Measurements from ENCODE around the gene DNASE1L2.
"Not testable (repeated sequence)": the region's sequence is repeated elsewhere in the genome, so short reads cannot be mapped to it uniquely, and the experiment has no call there.

Gene DNASE1L2

DNA sequence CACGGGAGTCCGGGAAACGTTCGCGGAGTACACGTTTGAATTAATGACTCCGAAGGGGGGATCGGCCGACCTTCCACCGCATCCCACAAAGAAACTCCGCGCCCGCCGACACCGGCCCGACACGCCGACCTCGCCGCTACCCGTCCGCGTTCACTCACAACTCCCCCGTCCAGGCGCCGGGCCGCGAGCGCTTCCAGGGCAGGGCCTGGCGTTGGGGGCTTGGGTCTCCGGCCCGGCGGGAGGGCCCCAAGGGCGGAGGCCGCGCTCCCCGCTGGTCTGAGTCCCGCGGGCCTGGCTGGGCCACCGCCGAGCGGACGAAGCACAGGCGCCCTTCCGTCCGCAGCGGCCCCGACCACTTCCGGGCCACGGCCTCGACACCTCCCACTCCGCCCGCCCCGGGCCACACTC lies 31.3 kb downstream of the DNASE1L2 start:
- DNase-seq (ENCODE audit: low read depth in 1 of 2, low spot score in 1 of 2): not testable (repeated sequence)

DNA sequence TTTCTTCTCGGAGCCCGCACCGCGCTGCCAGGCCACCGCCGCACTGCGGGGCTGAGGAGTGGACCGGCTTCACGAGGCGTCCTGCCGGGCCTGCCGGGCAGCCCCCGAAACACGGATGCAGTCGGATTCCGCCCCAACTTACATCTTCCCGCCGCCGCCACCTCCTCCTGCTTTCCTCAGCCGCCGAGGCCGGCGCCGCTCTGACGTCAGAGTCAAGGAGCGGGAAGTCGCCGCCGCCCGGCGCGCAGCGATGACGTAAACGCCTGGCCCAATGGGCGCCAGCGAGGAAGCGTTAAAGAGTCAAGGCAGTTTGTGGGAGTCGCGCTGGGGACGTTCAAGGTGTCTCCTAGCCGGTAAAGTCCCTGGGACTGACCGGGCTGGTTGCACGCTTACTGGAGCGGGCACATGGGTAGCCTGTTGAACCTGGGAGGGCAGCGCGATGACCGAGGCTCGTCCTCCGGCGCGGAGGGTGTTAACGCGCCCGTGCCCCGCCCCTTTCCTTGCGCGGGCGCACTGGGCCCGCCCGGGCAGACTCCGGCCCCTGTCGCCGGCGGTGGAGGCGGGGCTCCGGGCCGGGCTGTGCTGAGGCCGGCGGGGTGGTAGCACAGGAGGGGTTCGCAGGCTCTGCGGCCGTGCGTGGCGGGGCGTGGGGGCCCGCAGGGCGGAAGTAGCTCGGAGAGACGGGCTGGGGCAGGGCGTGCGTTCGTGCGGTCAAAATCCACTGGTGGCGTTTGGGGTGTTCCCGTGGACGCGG lies 31.8 kb downstream of the DNASE1L2 start, which contains the start of gene RNPS1:
Gene RNPS1, minus strand, starts transcription at position 214 of the 754 bp plus-strand sequence. CDS start 3,483 bp downstream, outside the sequence.
- DNase-seq (ENCODE audit: low read depth in 1 of 2, low spot score in 1 of 2): peak; percentile 95

DNA sequence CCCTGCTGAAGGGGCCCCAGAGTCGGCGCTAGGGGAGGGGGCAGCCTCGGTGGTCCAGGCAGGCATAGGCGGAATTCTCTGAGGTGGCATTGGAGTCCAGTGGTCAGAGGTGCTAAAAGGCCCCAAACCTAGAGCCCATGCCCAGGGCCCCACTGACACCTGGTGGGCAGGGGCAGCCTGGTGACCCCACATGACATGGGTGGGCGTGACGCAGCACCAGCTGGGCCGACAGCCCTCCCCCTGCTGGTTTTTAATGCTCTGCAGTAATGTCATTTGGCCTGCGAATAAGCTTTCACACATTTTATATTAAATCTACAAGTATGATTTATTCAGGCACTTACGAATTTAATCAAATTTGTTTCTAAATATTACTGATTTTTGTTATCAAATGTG lies 33.8 kb downstream of the DNASE1L2 start:
- DNase-seq (ENCODE audit: low read depth in 1 of 2, low spot score in 1 of 2): no peak

DNA sequence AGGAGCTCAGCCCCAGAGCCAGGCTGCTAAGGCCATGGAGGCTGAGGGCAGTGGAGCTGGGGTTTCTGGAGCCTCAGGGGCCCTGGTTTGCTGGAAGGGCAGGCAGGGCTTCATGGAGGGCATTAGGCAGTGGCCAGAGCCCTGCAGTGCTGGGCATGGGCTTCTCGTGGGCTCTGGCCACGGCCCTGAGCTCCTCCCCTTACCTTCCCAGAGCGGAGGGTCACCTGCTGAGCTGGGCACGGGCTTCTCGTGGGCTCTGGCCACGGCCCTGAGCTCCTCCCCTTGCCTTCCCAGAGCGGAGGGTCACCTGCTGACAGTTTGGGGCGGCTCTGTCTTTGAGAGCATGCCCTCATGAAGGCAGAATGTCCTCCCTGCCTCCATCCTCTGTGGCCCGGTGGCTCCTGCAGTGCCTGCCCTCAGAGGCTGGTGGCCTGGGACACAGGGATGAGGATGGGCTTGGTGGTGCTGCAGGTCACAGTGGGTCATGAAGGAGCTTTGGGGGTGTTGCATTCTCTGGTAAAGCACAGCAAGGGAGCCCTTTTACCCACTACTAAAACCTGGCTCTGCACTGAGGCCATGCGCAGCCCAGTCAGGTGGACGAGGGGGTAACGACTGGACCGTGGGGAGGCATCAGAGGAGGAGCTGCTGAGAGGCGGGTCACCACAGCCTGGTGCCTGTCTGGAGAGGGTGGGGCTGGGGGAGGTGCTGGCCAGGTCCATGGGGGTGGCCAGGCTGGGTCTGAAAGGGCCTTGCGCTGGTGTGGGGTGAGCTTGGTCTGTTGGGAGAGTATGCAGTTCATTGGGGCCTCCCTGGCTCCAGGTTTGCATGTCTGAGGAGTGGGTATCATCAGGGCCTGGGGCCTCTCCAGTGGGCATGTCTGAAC lies 34.6 kb downstream of the DNASE1L2 start:
- DNase-seq (ENCODE audit: low read depth in 1 of 2, low spot score in 1 of 2): no peak

DNA sequence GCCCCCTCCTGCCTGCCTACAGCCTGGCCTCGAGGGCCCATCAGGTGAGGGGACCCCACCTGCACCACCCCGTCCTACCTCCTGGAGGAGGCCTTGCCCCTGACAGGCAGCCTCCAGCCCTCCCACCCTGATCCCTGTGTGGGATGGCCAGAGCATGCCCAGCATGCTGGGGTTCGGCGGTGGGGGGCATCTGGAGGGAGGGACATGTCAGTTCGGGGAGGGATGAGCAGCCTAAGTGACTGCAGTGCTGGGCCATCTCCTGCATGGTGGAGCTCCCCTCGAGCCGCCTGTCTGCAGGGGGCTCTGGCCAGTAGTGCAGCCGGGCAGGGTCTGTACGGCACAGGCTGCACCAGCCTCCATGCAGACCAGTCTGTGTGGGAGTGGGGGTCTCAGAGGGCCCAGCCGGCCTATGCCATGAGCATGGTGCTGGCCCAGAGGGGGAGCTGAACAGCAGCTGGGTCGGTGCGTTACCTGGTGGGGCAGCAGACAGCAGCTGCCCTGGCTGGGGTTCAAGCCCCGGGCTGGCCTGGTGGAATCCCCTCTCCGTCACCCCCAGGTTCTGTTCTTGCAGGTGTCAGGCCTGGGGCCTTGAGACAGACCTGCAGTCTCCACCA lies 35.7 kb downstream of the DNASE1L2 start:
- no peak for DNase-seq (ENCODE audit: low read depth in 1 of 2, low spot score in 1 of 2)

DNA sequence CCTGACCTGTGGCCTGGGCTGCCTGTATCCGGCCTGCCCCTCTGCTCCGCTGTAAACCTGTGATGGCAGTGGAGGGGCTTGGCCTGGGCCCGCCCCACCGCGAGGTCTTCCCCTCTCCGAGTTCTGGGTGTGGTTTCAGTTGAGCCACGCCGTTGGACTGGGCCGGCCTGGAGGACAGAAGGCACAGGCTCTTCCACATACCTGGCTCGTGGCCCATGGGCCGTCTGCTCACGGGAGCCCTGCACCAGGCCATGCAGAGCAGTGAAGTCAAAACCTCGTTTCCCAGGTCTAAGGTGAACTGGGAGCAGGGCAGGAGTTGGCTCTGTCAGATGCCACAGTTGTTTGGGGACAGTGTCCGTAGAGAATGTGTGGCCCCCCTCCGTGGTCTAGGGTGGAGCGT lies 37.2 kb downstream of the DNASE1L2 start:
- no peak for DNase-seq (ENCODE audit: low read depth in 1 of 2, low spot score in 1 of 2)

DNA sequence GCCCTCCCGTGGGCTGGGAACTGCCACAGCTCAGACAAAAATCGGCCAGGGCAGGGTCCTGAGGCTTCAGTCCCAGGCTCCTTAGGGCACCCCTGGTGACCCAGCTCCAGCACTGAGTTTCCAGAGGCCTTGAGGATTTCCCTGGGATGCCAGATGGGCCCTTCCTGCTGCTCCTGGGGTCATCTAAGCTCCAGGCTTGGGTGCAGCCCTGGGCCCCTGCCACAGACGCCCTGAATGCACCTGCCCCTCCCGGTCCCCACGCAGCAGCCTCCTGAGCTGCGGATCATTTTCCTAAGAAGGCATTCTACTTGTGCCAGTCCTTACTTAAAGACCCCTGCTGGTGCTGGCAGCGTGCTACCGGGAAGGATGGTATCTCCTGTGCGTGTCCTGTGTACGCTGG lies 37.7 kb downstream of the DNASE1L2 start:
- no peak for DNase-seq (ENCODE audit: low read depth in 1 of 2, low spot score in 1 of 2)

DNA sequence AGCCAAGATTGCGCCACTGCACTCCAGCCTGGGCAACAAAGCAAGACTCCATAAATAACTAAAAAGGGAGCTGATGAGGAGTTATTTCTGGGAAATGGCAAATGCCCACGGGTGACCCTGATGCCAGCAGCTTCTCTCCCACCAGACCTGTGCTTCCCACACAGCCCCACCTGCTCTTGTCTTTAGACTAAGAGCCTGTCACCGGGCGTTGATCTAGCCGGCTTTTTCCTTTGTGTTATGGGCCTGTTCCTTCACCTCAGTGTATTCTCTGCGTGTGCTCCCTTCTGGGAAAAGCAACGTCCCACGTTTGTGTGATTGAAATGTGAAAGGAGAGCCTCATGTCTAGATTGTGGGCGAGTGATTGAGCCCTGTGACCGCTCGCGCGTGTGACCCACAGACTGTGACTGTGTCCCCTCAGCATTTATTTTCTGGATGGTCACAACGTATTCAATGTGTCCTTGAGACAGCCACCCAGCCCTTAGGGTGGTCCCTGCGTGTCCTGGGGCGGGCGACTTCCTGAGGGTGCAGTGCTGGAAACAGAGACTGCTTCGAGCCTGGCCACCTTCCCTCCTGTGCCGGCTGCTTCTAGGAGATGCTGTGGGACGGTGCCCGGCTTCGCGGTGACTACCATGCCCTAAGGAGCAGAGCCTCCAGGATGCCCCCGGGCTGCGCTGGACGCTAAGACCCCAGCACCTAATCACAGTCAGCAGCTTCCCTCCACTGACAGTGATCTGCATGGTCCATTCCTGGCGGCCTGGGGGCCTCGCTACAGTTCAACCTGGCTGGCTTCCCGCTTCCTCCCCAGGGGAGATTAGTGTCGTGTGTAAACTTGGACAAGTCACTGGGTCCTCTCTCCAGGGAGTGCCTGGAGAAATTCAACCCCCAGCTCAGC lies 39.5 kb downstream of the DNASE1L2 start:
- no peak for DNase-seq (ENCODE audit: low read depth in 1 of 2, low spot score in 1 of 2)

DNA sequence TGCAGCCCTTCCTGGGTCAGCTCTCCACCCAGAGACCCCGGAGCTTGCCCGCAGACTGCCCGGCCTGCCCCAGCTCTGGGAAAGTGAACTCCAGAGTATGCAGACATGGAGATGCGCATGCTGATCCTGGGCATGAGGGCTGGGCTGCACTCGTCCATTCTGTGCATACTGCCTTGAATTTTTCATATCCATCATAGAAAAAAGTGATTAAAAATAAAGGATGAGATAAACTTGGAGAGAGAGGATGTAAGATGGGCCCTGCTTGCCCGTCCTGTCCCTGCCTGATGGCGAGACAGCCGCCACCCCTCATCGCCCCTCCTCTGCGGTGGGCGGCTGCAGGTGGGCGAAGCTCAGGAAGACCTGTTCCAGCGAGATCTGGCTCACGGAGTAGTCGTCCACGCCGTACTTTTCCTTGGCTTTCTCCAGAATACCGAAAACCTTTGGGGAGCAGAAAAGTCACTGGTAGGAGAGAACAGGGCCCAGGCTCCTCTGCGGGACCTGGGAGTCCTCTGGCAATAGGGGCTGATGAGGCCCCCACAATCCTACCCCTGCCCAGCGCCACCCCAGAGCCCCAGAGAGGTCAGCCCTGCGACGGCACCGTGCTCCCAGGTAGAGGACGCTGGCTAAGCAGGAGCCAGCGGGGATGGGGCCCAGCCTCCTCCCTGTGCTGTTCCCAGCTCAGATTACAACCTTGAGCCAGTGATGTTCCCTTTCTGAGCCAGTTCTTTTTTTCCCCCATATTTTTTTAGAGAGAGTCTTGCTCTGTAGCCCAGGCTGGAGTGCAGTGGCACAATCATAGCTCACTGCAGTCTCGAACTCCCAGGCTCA lies 40.3 kb downstream of the DNASE1L2 start:
- no peak for DNase-seq (ENCODE audit: low read depth in 1 of 2, low spot score in 1 of 2)

DNA sequence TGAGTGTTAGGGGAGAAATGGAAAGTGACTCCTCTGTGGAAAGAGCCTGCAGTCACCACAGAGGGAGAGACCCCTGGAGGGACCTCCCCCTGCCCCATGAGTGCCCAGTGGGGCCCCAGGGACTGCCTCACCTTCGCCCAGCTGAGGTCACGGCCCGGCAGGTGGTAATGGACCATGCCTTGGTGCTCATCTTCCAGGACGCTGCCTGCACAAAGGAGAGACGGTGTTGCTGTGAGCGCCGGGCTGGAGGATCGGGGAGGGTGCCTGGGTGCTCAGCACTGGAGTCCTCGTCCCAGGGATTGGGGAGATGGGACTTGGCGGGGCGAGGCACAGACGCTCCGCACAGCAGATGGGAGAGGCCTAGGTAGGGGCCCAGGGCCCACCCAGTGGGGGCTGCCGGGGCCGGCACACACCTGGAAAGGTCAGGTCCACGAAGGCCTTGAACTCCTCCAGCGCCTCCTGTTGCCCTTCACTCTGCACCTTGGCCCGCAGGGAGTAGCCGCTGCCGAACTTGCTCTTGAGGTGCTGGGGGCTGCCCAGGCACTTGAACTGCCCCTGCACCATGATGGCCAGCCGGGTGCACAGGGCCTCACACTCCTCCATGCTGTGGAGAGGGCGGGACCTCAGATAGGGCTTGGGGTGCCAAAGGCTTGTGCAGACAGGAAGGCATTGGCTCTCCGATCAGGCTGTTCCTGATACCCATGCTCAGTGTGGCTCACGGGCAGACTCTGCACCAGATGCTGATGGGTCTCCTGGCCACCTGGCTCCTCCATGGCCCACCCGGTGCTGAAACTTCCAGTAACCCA lies 41.4 kb downstream of the DNASE1L2 start:
- DNase-seq (ENCODE audit: low read depth in 1 of 2, low spot score in 1 of 2): no peak

DNA sequence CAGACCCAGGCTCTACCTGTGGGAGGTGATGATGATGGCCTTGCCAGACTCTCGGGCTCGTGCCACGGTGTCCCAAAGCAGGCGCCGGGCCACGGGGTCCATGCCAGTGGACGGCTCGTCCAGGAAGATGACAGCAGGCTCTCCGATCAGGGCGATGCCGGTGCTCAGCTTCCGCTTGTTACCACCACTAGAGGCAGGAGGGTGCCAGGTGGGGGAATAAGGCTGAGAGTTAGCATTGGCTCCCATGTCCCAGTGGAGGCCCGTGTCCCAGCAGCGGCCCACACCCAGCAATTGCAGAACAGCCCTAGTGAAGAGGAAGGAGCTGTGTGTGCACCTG lies 42.0 kb downstream of the DNASE1L2 start:
- no peak for DNase-seq (ENCODE audit: low read depth in 1 of 2, low spot score in 1 of 2)

DNA sequence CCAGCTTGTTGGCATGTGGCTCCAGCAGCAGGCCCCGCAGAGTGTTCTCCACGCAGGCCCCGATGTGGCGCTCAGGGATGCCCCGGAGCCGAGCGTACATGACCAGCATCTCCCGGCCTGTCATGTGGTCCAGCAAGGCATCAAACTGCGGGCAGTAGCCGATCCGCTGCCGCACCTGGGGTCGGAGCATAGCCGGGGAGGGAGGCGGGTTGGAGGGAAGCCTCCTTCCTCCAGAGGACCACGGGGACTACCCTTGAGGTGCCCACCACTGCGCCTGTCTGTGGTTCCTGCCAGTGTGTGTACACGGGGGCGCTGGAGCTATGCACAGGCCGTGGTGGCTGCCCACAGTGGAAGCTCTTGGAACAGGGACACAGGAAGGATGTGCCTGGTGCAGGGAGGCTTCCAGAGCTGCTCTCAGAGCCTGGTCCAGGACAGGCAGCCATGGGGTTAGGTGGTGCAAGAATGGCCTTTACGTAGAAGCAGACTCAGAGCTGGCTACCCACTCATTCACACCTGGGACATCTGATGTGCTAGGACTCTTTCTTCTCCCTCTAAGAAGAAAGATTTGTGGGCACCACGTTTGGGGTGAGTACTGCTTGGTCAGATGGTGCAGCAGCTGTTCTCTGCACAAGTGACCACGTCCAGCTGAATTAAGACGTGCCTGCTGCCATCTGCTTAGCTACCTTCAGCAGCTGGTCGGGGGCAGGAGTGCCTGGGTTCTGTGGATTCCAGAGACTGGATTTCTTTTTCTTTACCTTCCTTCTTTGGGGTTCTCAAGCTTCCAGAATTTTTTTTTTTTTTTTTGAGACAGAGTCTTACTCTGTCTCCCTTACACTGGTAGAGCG lies 42.9 kb downstream of the DNASE1L2 start:
- no peak for DNase-seq (ENCODE audit: low read depth in 1 of 2, low spot score in 1 of 2)

DNA sequence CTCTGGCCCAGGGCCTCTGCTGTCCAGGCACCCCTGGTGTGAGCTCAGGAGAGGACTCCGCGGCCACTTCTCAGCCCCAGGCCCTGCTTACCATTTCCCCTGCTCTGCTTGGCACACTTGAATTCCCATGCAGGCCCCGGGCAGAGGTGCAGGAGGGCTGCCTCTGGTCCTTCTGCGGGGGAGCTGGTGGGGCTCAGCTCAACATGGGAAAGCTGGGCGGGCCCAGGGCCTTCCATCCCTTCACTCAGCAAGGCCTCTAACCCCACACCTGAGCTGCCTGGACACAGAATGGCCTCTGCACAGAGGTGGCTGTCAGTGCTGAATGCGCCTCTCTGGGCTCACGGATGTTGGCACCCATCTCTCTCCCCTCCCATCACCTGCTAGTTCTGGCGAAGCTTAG lies 44.2 kb downstream of the DNASE1L2 start:
- no peak for DNase-seq (ENCODE audit: low read depth in 1 of 2, low spot score in 1 of 2)

DNA sequence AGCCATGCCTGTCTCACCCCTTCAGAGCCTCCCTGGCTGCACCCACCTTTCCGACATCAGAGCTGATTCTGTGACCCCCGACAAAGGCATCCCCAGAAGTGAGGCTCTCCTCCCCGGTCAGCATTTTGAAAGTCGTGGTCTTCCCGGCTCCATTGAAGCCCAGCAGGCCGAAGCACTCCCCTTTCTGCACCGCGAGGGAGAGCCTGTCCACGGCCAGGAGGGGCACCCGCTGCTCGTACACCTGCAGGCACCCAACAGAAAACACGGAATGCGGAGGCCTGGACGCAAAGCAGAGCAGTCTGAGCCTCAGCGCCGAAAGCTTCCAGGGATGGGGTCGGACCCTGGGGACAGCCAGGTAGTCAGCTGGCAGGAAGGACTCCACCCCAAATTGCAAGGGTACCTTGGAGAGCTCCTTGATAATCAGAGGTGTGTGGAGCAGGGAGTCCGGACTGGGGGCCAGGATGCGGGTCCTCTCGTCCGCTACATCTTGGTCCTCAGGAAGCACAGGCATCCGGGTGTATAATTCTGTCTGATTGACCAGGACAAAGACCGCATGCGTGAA lies 44.8 kb downstream of the DNASE1L2 start:
- no peak for DNase-seq (ENCODE audit: low read depth in 1 of 2, low spot score in 1 of 2)

DNA sequence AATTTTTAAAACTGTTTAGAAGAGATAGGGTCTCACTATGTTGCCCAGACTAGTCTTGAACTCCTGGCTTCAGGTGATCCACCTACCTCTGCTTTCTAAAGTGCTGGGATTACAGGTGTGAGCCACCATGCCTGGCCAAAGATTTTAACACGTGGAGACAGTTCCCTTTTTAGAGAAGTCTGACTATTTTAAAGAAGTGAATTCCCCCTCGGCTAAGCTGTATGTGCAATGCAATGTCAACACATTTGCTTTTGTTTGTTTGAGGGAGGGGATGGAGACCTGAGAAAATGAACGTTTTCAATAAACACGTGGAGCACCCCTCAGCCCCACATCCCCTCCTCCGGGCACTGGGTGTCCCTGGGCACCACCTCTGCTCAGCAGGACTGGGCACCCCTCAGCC lies 46.0 kb downstream of the DNASE1L2 start:
- DNase-seq (ENCODE audit: low read depth in 1 of 2, low spot score in 1 of 2): no peak

DNA sequence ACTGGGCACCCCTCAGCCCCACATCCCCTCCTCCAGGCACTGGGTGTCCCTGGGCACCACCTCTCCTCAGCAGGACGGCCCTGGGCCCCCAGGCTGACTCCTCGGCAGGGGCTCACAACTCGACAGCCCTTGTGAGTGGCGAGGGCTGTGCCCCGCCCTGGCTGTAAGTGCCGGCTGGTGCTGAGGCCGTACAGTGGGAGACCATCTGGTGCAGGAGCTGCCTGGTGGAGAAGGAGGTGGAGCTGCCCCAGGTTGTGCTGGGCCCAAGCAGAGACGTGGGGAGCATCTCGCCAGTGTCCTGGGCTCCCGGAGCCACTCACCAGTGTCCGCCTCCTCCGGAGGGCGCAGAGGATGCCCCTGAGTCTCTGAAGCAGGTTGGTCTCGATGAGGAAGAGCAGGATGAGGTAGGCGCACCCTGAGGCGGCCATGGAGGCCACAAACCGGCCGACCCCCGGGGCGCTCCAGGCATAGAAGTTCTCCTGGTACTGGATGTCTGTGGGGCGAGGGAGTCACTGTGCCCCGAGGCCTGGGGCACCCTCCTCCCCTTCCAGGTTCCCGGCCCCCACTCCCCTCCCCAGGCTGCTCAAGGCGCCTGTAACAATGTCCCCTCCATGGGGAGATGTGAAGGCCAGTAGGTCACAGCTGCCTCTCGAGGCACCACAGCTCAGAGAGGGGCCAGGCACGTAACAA lies 46.8 kb downstream of the DNASE1L2 start:
- DNase-seq (ENCODE audit: low read depth in 1 of 2, low spot score in 1 of 2): no peak

DNA sequence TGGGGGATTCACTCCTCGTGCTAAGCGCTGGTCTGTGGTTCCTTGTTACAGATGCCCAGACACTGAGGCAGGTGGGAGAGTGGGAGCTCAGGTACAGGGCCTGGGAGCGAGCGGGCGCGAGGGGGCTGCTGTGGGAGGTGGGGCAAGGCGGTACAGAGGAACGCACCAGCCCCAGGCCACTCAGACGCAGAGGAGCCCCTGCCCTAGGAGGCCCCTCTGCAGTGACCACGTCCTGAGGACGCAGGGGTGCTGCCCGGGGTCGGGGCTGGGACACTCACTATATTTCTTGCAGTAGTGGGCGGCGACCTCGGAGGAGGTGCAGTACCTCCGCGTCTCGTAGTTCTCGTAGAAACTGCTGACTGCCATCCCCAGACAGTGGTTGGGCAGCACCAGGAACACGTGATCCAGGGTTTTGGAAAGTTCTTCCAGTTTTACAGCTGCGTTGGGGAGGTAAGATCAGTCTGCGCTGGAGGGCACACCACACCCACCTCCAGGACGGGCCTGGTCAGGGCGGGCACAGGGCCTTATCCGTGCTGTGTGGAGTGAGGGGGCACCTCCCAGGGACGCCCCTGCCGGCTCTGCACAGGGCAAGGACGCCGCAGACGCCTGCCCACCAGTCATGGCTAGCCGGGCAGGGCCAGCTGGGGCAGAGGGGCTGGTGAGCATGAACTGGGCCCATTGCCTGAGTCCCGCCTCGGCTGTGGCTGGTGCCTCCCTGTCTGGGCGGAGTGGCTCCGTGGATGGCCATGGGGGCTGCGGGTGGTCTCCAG lies 47.9 kb downstream of the DNASE1L2 start:
- DNase-seq (ENCODE audit: low read depth in 1 of 2, low spot score in 1 of 2): no peak
